HG02623 (cell line): ENCODE data around the gene TNNI2.
A peak's percentile ranks its signal among the peaks of the same experiment; 100 is the strongest.

Experiments
- ATAC-seq: cut with Tn5 transposase; IDR thresholded peaks from one replicate; pipeline ENCODE4 v1.9.1; 2021; ENCODE audit warnings: moderate library complexity; ENCODE audit not compliant: unreplicated experiment

TNNI2 gene

GRCh38 chr11:1832211-1832919 is 6.4 kb upstream of the TNNI2 start:
- no peak for ATAC-seq

DNA sequence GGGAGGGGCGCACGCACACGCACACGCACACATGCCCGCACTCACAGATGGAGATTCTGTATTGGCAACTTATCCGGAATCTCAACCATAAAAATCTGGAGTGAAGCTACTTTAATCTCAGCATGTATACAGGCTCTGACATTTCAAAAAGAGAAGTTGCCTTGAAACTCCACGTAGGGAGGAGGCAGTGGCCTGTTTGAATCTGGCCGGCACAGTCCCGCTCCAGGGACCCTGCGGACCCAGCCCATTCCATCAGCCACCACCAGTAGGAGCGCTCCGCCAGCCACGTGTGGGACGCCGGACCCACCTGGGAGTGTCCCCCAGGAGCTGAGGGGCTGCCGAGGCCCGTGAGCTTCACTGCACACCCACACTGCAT is 5.9 kb upstream of the TNNI2 start:
- ATAC-seq: no peak

DNA sequence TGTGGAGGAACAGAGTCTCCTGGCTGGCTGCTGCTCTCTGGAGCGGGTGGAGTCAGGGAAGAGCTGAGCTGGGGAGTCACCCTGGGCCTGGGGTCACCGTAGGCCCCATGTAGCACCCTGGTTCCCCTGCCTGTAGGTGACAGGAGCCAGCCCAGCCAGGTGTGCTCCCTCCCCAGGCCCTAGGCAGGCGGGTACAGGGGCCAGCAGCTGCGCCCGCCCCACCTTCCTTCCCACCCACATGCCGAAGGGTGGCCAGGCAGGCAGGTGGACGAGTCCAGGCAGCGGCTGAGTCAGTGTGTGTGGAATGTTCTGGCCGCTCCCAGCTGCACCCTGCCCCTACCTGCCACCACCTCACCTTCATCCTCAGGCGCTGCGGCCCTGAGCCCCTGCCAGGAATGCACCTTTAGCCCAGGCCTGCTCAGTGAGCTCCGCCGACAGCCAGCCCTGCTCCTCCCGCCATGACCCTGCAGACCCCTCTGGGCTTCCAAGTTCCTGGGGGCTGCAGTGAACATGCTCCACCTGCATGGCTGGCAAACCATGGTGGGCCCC is 4.6 kb upstream of the TNNI2 start:
- ATAC-seq: no peak

GRCh38 chr11:1834779-1835670 is 3.8 kb upstream of the TNNI2 start, which contains the start of gene SYT8:
Gene SYT8, plus strand, starts transcription at chr11:1834990. Its CDS starts 116 bp downstream, at chr11:1835106.
- no peak for ATAC-seq

GRCh38 chr11:1835671-1836010 is 3.1 kb upstream of the TNNI2 start:
- no peak for ATAC-seq

DNA sequence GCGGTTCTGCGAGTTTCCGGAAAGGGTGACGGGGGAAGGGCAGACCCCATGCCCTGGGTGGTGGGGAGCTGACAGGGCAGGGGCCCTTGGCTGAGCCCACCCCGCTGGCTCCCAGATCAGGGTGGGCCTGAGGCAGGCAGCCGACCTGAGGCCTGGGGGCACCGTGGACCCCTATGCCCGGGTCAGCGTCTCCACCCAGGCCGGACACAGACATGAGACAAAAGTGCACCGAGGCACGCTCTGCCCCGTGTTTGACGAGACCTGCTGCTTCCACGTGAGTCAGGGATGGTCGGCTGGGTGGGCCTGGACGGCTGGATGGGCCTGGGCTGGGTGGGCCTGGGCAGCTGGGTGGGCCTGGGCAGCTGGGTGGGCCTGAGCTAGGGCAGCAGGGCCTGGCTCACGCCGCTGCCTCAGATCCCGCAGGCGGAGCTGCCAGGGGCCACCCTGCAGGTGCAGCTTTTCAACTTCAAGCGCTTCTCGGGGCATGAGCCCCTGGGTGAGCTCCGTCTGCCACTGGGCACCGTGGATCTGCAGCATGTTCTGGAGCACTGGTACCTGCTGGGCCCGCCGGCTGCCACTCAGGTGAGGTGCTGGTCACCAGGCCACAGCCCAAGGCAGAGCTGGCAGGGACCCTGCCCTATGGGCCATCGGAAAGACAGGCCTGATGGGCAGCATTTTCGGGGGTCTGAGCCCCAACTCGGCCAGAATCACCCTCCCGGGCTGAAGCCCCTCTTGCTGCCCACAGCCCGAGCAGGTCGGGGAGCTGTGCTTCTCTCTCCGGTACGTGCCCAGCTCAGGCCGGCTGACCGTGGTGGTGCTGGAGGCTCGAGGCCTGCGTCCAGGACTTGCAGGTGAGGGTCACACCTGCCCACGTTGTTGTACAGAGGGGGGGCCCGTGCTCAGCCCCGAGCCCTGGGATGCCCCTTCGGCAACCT is 2.5 kb upstream of the TNNI2 start:
- no peak for ATAC-seq

DNA sequence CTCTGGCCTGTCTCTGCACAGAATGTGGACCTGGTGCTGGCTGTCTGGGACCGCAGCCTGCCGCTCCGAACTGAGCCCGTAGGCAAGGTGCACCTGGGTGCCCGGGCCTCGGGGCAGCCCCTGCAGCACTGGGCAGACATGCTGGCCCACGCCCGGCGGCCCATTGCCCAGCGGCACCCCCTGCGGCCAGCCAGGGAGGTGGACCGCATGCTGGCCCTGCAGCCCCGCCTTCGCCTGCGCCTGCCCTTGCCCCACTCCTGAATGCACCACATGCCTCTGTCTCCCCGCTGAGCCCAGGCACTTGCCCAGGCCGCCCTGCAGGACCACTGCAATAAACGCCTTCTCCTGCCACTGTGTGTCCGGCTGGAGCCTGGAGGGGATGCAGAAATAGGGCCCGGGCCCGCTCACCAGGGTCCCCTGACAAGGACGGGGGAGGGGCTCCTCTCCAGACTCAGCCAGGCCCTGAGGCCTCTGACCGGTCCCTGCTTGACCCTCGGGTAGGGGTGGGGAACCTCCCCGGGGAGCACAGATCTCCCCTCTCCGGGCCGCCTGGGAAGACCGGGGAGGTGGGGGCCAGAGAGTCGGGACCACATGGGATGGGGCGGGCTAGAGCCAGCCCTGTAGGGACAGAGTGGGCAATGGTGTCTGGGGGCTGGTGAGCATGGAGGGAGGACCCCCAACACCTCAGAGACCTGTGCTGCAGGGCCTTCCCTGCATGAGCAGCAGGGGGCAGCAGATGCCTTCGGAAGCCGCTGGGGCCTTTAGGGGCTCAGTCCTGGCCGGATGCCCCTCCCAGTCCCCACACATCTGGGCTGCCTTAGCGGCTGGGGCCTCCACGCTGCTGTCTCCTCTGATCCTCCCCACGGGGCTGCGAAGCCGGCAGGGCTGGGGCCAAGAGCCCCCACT is 1.4 kb upstream of the TNNI2 start:
- ATAC-seq: peak; percentile 48

GRCh38 chr11:1838077-1838425 is 730 bp upstream of the TNNI2 start:
- no peak for ATAC-seq

- ATAC-seq: no peak
These were observed 583 bp downstream of the TNNI2 start for GRCh38 chr11:1839204-1839923.

GRCh38 chr11:1839924-1840779 is 1.4 kb downstream of the TNNI2 start:
- no peak for ATAC-seq

- ATAC-seq: no peak
These were observed 2.1 kb downstream of the TNNI2 start for GRCh38 chr11:1840780-1841480.

DNA sequence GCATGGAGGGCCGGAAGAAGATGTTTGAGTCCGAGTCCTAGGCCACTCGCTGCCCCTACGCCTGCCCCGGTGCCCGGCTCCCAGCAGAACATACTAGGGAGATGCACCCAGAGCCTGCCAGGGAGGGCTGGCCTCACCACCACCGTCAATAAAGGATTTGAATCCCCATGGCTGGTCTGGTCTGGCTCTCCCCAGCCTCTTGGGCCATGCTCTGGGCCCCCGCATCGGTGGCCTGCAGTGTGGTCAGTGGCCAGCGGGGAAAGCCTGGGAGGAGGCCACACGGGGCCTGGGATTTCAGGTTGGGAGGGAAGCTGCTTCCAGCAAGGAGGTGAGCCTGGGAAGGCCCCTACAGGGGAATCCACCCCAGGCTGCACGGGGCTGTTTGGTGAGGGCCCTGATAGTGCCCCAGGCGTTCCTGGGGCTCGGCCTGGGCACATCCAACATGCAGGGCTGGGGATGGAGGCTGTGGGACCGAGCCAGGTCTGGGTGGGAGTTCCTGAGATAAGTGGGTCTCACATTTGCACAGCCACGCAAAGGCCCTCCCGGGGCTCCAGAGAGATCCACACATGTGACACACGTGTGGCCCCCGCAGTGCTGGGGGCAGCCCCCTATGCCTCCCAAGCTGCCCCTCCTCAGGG is 2.8 kb downstream of the TNNI2 start:
- no peak for ATAC-seq

DNA sequence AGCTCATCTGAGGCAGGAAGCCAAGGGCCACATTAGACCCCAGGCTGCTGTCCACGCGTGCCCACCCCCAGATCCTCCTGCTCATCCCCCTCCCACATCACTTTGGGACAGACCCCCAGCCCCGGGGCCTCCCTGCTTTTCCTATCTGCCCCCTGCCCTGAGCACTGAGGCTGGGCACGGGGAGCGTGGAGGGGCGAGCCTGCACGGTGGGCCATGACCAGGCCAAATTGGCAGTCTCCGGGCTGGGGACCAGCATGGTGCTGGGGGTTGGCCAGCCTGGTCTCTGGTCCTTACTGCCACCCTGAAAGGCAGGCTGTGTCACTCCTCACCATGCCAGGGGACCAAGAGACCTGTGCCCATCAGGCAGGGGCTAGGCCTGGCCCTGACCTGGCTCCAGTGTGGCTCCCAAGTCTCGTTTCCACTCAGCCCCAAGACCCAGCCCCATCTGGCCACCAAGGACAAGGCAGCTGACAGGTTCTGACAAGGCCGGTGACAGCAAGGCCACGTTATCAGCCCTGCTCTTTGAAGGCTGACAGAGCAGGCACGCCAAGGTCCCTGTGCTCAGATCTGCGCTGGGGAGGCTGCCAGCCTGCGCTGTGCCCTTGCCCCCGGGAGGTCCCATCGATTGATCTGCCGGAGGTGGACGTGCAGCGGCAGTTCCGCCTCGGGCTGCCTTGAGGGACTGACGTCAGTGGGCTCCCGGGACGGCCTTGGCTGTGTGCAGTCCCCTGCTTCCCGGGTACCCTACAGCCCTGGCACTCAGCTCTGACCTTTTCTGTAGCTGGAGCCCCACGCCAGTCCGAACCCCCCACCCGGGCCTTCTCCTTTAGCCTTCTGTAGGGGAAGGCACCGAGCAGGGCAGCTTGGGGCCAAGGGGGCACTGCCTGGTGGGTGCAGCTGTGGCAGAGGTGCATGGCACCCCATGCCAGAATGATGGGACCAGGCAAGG is 3.6 kb downstream of the TNNI2 start:
- no peak for ATAC-seq

DNA sequence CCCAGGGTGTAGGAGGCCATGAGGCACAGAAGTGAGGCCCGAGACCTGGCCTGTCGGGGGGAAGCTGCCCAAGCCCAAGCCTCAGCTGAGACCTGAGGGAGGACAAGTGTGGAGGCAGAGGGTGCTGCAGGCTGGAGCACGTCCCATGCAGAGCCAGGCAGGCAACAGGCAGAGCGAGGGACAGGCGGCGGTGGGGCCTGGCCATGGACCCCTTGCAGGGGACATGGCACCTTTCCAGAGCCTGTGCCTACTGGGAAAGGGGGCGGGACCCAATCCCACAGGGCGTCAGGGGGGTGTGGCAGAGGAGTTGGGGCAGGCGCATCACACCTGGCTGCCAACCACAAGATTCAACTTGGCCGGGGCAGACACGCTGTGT is 4.3 kb downstream of the TNNI2 start:
- ATAC-seq: no peak

GRCh38 chr11:1843796-1844195 is 5.0 kb downstream of the TNNI2 start:
- ATAC-seq: no peak
